ENCODE results near the gene BRAF. TPM values are rescaled to one million over a fixed set of nuclear protein-coding genes. Genes with fewer than 3 reads are reported as not detected.
"Not testable (repeated sequence)": the region's sequence is repeated elsewhere in the genome, so short reads cannot be mapped to it uniquely, and the experiment has no call there.

Gene BRAF
- polyA plus RNA-seq, 3 donors from 2014 or later = 4.9 to 13.2 (median 5.4) TPM

GRCh38 chr7:140723006-140723405 lies 201.7 kb downstream of the BRAF start:
- Mint-ChIP-seq H3K4me3 (peak overlapping the region in 3 of 5 donors; percentile 6 to 41 (median 36)), H3K27ac (peak overlapping the region in 5 of 6 donors; percentile 18 to 61 (median 44)), H3K36me3 (peaks cover 0 to 4% (median 3%) of the 10 kb centered on the region in 3 donors), H3K4me1 (peaks cover 27 to 30% of the 10 kb centered on the region in 2 donors), H3K9me3 (no peaks in the 10 kb centered on the region), H3K27me3 (ENCODE audit: low read depth in 3 of 3) (peaks cover 0 to 10% (median 3%) of the 10 kb centered on the region in 3 donors)
- peak in 2 of 3 donors; percentile 24 for DNase-seq

- DNase-seq = no peak
- Mint-ChIP-seq H3K4me1 (peaks cover 27 to 30% of the 10 kb centered on the region in 2 donors), H3K36me3 (peaks cover 0 to 4% (median 3%) of the 10 kb centered on the region in 3 donors), H3K27ac (no peak overlapping the region), H3K27me3 (ENCODE audit: low read depth in 3 of 3) (peaks cover 0 to 10% (median 3%) of the 10 kb centered on the region in 3 donors), H3K4me3 (no peak overlapping the region), H3K9me3 (no peaks in the 10 kb centered on the region)
Measured at GRCh38 chr7:140722254-140722653, 202.5 kb downstream of the BRAF start.

- peak overlapping the region in 1 of 6 donors; percentile 49 for H3K27ac Mint-ChIP-seq
- no peak for DNase-seq
- H3K4me3 Mint-ChIP-seq = no peak overlapping the region
- no peaks in the 10 kb centered on the region for H3K9me3 Mint-ChIP-seq
- peaks cover 0 to 3% (median 0%) of the 10 kb centered on the region in 3 donors for H3K36me3 Mint-ChIP-seq
- peaks cover 0 to 3% (median 3%) of the 10 kb centered on the region in 3 donors for H3K27me3 Mint-ChIP-seq (ENCODE audit: low read depth in 3 of 3)
- H3K4me1 Mint-ChIP-seq = peaks cover 45 to 53% of the 10 kb centered on the region in 2 donors
Measured at GRCh38 chr7:140719721-140720120, 205.0 kb downstream of the BRAF start.

GRCh38 chr7:140714331-140715040 lies 210.2 kb downstream of the BRAF start:
- Mint-ChIP-seq H3K9me3 (no peaks in the 10 kb centered on the region), H3K27ac (peak overlapping the region; percentile 79 to 88 (median 85)), H3K36me3 (peaks cover 0 to 8% (median 6%) of the 10 kb centered on the region in 3 donors), H3K4me1 (peaks cover 51 to 61% of the 10 kb centered on the region in 2 donors), H3K4me3 (peak overlapping the region; percentile 68 to 84 (median 81)), H3K27me3 (ENCODE audit: low read depth in 3 of 3) (peaks cover 0 to 6% (median 0%) of the 10 kb centered on the region in 3 donors)
- DNase-seq = peak; percentile 69 to 72 (median 71)

GRCh38 chr7:140712392-140712791 lies 212.3 kb downstream of the BRAF start:
- peak overlapping the region in 2 of 6 donors; percentile 71 to 79 for H3K27ac Mint-ChIP-seq
- not testable (repeated sequence) for H3K9me3 Mint-ChIP-seq; H3K27me3 Mint-ChIP-seq (ENCODE audit: low read depth in 3 of 3); H3K36me3 Mint-ChIP-seq; DNase-seq; H3K4me3 Mint-ChIP-seq
- H3K4me1 Mint-ChIP-seq = peaks cover 43 to 50% of the 10 kb centered on the region in 2 donors

- not testable (repeated sequence) for H3K4me3 Mint-ChIP-seq
Measured at GRCh38 chr7:140708764-140709163, 216.0 kb downstream of the BRAF start.

GRCh38 chr7:140707132-140707531 lies 217.6 kb downstream of the BRAF start:
- H3K27ac Mint-ChIP-seq = peak overlapping the region in 3 of 6 donors; percentile 8 to 61 (median 26)
- DNase-seq = no peak
- H3K4me1 Mint-ChIP-seq = peaks cover 16 to 27% of the 10 kb centered on the region in 2 donors
- no peaks in the 10 kb centered on the region for H3K27me3 Mint-ChIP-seq (ENCODE audit: low read depth in 3 of 3)
- no peaks in the 10 kb centered on the region for H3K9me3 Mint-ChIP-seq
- H3K4me3 Mint-ChIP-seq = no peak overlapping the region
- H3K36me3 Mint-ChIP-seq = peaks cover 10 to 17% (median 10%) of the 10 kb centered on the region in 3 donors

More at GRCh38 chr7:140708764-140709163, 216.0 kb downstream of the BRAF start:
- Mint-ChIP-seq H3K4me1 (peaks cover 24 to 29% of the 10 kb centered on the region in 2 donors), H3K36me3 (peaks cover 10 to 21% (median 10%) of the 10 kb centered on the region in 3 donors), H3K27ac (peak overlapping the region in 2 of 6 donors; percentile 39 to 48)
- H3K27me3 Mint-ChIP-seq (ENCODE audit: low read depth in 3 of 3); DNase-seq; H3K9me3 Mint-ChIP-seq: not testable (repeated sequence)

- DNase-seq = no peak
- peaks cover 25 to 41% of the 10 kb centered on the region in 2 donors for H3K4me1 Mint-ChIP-seq
- peak overlapping the region in 3 of 6 donors; percentile 14 to 71 (median 58) for H3K27ac Mint-ChIP-seq
- H3K9me3 Mint-ChIP-seq = no peaks in the 10 kb centered on the region
- no peaks in the 10 kb centered on the region for H3K27me3 Mint-ChIP-seq (ENCODE audit: low read depth in 3 of 3)
- H3K4me3 Mint-ChIP-seq = no peak overlapping the region
- peaks cover 5 to 13% (median 10%) of the 10 kb centered on the region in 3 donors for H3K36me3 Mint-ChIP-seq
Measured at GRCh38 chr7:140704205-140704604, 220.5 kb downstream of the BRAF start.

GRCh38 chr7:140702774-140703173 lies 222.0 kb downstream of the BRAF start:
- peaks cover 34 to 56% of the 10 kb centered on the region in 2 donors for H3K4me1 Mint-ChIP-seq
- H3K4me3 Mint-ChIP-seq = no peak overlapping the region
- peaks cover 5 to 13% (median 10%) of the 10 kb centered on the region in 3 donors for H3K36me3 Mint-ChIP-seq
- DNase-seq = no peak
- peak overlapping the region in 4 of 6 donors; percentile 13 to 67 (median 32) for H3K27ac Mint-ChIP-seq
- no peaks in the 10 kb centered on the region for H3K9me3 Mint-ChIP-seq
- peaks cover 0 to 3% (median 2%) of the 10 kb centered on the region in 3 donors for H3K27me3 Mint-ChIP-seq (ENCODE audit: low read depth in 3 of 3)

- H3K9me3 Mint-ChIP-seq = no peaks in the 10 kb centered on the region
- H3K27me3 Mint-ChIP-seq (ENCODE audit: low read depth in 3 of 3) = peaks cover 9 to 12% (median 10%) of the 10 kb centered on the region in 3 donors
- no peak for DNase-seq
- H3K27ac Mint-ChIP-seq = peak overlapping the region; percentile 93 to 99 (median 98)
- peaks cover 0 to 3% (median 0%) of the 10 kb centered on the region in 3 donors for H3K36me3 Mint-ChIP-seq
- H3K4me1 Mint-ChIP-seq = peaks cover 47 to 66% of the 10 kb centered on the region in 2 donors
- peak overlapping the region; percentile 98 to 99 (median 99) for H3K4me3 Mint-ChIP-seq
Measured at GRCh38 chr7:140698477-140698876, 226.3 kb downstream of the BRAF start.

GRCh38 chr7:140697447-140698143 lies 227.1 kb downstream of the BRAF start:
- H3K27ac Mint-ChIP-seq = peak overlapping the region; percentile 97 to 99 (median 98)
- DNase-seq = no peak
- H3K27me3 Mint-ChIP-seq (ENCODE audit: low read depth in 3 of 3) = peaks cover 9 to 12% (median 10%) of the 10 kb centered on the region in 3 donors
- H3K36me3 Mint-ChIP-seq = peaks cover 0 to 3% (median 0%) of the 10 kb centered on the region in 3 donors
- H3K4me3 Mint-ChIP-seq = peak overlapping the region; percentile 98 to 99 (median 99)
- H3K9me3 Mint-ChIP-seq = no peaks in the 10 kb centered on the region
- H3K4me1 Mint-ChIP-seq = peaks cover 44 to 63% of the 10 kb centered on the region in 2 donors

- Mint-ChIP-seq H3K4me1 (peaks cover 43 to 59% of the 10 kb centered on the region in 2 donors), H3K4me3 (peak within 1 kb of the TSS; percentile 98 to 99 (median 99)), H3K36me3 (peaks cover 0 to 7% (median 0%) of the 10 kb centered on the region in 3 donors), H3K27ac (peak within 1 kb of the TSS; percentile 97 to 99 (median 98)), H3K9me3 (no peaks in the 10 kb centered on the region), H3K27me3 (ENCODE audit: low read depth in 3 of 3) (peaks cover 9 to 12% (median 10%) of the 10 kb centered on the region in 3 donors)
- DNase-seq = peak; percentile 77 to 88 (median 81)
Measured at GRCh38 chr7:140696680-140697446, 227.9 kb downstream of the BRAF start, which contains the start of gene NDUFB2. Gene NDUFB2, plus strand, starts transcription at chr7:140696708. Its CDS starts 37 bp downstream, at chr7:140696745.
